ENCODE data around the gene MEGF6. TPM values are rescaled to one million over a fixed set of nuclear protein-coding genes. Genes with fewer than 3 reads are reported as not detected.

Gene MEGF6
- total and polyA plus RNA-seq, 4 donors: 53.7 to 332 (median 157) TPM

DNA sequence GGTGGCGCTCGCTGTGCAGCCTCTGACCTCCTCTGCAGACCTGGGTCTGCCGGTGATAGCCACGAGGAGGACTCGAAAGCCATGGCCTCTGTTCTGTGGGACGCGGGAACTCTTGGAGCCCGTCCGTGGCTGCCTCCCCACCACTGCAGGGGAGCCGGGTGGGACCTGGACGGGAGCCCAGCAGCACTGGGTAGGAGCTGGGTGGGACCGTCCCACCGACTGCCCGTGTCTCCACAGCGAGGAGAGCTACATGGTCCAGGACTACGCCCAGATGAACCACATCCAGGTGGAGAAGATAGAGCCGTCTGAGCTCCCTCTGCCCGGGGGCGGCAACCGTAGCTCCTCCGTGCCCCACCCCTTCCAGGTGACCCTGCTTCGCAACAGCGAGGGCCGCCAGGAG is 133.1 kb downstream of the MEGF6 start:
- Histone ChIP-seq H3K27me3 (ENCODE audit: control insufficient read depth in 1 of 2, insufficient read depth in 2 of 2, low read length in 1 of 2) (no peaks in the 10 kb centered on the region), H3K36me3 (ENCODE audit: control insufficient read depth in 1 of 2, insufficient read depth in 2 of 2, low read length in 1 of 2) (no peaks in the 10 kb centered on the region), H3K9me3 (ENCODE audit: control insufficient read depth, low read length) (no peaks in the 10 kb centered on the region), H3K4me3 (ENCODE audit: low read length in 2 of 2) (no peak overlapping the region), H3K4me1 (ENCODE audit: control insufficient read depth in 1 of 2, insufficient read depth in 2 of 2, low read length in 2 of 2) (no peaks in the 10 kb centered on the region), H3K27ac (ENCODE audit: low read depth in 1 of 2, low read length in 2 of 2) (no peak overlapping the region)
- DNase-seq (no peak), ATAC-seq (ENCODE audit: low FRiP score) (no peak)
- WGBS, 2 donors: 60 to 68% methylated on average over 23 to 24 of the region's 24 CpGs
- intact Hi-C loops (cut with DNase I): no loop called here

DNA sequence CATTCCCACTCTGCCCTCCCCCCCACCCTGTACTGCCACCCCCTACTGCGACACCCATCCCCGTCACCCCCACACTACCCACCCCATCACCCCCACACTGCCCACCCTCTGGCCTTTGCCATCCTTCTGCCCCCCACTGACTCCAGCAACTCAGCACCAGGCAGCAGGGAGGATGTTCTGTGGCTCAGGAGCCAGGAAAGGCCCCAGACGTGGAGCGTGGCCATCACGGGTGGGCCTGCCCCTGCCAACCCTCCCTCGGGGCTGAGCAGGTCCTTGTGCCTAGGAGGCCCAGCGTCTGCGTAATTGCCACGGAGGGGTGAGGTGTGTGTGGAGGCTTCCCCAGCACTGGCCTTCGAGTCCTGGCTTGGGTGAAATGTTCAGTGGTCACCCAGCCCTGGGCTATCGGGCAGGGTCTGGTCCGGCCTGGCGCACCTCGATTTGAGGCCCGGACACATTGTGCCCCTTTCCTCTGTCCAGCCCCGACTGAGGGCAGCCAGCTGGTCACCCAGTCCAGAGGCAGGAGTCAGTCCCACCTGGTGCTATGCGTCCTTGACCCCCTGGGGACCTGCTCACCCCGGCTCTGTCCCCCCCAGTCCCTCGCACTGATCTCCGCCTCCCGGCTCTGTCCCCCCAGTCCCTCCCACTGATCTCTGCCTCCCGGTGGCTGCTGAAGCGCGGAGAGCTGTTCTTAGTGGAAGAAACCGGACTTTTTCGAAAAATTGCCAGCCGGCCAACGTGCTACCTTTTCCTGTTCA is 133.9 kb downstream of the MEGF6 start:
- 34 to 40% methylated on average over 27 to 28 of the region's 28 CpGs for WGBS, 2 donors
- H3K27me3 ChIP-seq (ENCODE audit: control insufficient read depth in 1 of 2, insufficient read depth in 2 of 2, low read length in 1 of 2): no peaks in the 10 kb centered on the region

DNA sequence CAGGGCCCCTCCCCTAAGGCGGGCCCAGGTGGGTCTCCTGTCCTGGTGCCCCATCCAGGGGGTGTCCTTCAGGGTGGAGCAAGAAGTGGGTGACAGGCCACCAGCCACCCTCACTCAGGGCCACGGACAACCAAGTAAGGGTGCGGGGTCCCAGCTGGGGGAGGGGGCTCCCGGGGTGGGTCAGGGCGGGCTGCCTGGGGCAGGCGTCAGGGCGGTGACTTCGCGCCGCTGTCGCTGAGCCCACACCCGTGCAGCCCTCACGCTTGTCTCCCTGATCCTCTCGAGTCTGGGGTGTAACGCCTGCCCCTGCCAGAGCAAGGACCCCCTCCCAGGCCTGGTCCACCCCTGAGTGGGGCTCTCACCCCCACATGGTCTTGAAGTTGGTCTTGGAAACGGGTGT is 134.6 kb downstream of the MEGF6 start:
- no peaks in the 10 kb centered on the region for H3K9me3 ChIP-seq (ENCODE audit: control insufficient read depth, low read length)
- no peaks in the 10 kb centered on the region for H3K27me3 ChIP-seq (ENCODE audit: control insufficient read depth in 1 of 2, insufficient read depth in 2 of 2, low read length in 1 of 2)
- DNase-seq: no peak
- ATAC-seq (ENCODE audit: low FRiP score): no peak
- H3K27ac ChIP-seq (ENCODE audit: low read depth in 1 of 2, low read length in 2 of 2): no peak overlapping the region
- H3K36me3 ChIP-seq (ENCODE audit: control insufficient read depth in 1 of 2, insufficient read depth in 2 of 2, low read length in 1 of 2): no peaks in the 10 kb centered on the region
- no peaks in the 10 kb centered on the region for H3K4me1 ChIP-seq (ENCODE audit: control insufficient read depth in 1 of 2, insufficient read depth in 2 of 2, low read length in 2 of 2)
- H3K4me3 ChIP-seq (ENCODE audit: low read length in 2 of 2): no peak overlapping the region
- intact Hi-C loops (cut with DNase I): no loop called here
- 70 to 79% methylated on average over 14 to 16 of the region's 16 CpGs for WGBS, 2 donors

More for the DNA sequence above, 133.9 kb downstream of the MEGF6 start:
- no peaks in the 10 kb centered on the region for H3K36me3 ChIP-seq (ENCODE audit: control insufficient read depth in 1 of 2, insufficient read depth in 2 of 2, low read length in 1 of 2)
- no peak for ATAC-seq (ENCODE audit: low FRiP score)
- DNase-seq: no peak
- no peak overlapping the region for H3K4me3 ChIP-seq (ENCODE audit: low read length in 2 of 2)
- intact Hi-C loops (cut with DNase I): no loop called here
- no peaks in the 10 kb centered on the region for H3K4me1 ChIP-seq (ENCODE audit: control insufficient read depth in 1 of 2, insufficient read depth in 2 of 2, low read length in 2 of 2)
- H3K27ac ChIP-seq (ENCODE audit: low read depth in 1 of 2, low read length in 2 of 2): no peak overlapping the region
- no peaks in the 10 kb centered on the region for H3K9me3 ChIP-seq (ENCODE audit: control insufficient read depth, low read length)

DNA sequence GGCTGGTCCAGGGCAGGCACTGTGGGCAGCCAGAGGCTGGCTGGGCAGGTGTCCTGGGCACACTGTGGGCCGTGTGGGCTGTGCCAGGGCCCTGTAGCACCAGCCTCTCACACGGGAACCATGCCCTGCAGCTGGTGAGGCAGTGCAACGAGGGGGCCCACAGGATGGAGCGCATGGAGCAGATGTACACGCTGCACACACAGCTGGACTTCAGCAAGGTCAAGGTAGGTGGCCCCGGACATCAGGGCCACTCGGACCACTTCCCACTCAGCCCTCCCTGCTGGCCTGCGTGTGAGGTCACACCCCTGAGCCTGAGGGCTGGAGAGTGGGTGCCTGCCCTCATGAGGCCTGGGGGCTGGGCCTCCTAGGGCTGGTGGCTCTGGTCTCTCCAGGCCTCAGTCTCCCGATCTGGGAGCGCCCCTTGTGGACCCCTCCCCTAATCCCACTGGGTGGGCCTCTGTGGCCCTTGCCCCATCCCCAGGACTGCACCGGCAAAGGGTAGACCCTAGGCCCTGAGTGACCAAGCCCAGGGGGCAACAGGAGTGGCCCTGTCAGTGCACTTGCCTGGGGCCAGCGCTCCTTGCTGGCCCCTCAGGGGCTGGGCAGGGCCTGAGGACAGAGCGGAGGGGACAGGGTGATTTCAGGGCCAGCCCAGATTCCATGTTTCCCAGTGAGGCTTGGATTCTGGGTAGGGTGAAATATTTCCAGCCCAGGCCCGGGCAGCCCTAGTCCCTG is 135.3 kb downstream of the MEGF6 start:
- ATAC-seq (ENCODE audit: low FRiP score): no peak
- H3K27me3 ChIP-seq (ENCODE audit: control insufficient read depth in 1 of 2, insufficient read depth in 2 of 2, low read length in 1 of 2): no peaks in the 10 kb centered on the region

DNA sequence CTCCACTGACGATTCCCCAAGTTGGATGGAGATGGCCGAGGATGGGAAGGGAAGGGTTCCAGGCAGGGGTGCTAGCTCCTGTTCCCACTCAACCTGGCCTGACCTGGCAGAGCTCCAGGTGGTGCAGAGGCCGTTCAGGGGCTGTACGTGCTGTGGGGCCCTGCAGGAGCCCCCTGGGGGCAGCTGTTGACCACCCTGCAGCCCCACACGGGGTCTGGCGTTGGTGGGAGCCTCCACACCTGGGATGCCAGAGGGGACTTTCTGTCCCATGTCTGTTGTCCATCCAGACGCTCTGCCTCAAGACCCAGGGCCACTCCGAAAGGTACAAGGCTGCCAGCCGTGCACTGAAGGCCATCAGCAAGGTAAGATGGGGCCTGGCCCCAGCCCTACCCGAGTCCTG is 136.9 kb downstream of the MEGF6 start:
- intact Hi-C loops (cut with DNase I): no loop called here
- Histone ChIP-seq H3K27ac (ENCODE audit: low read depth in 1 of 2, low read length in 2 of 2) (no peak overlapping the region), H3K36me3 (ENCODE audit: control insufficient read depth in 1 of 2, insufficient read depth in 2 of 2, low read length in 1 of 2) (no peaks in the 10 kb centered on the region), H3K27me3 (ENCODE audit: control insufficient read depth in 1 of 2, insufficient read depth in 2 of 2, low read length in 1 of 2) (no peaks in the 10 kb centered on the region), H3K4me1 (ENCODE audit: control insufficient read depth in 1 of 2, insufficient read depth in 2 of 2, low read length in 2 of 2) (no peaks in the 10 kb centered on the region), H3K4me3 (ENCODE audit: low read length in 2 of 2) (no peak overlapping the region), H3K9me3 (ENCODE audit: control insufficient read depth, low read length) (no peaks in the 10 kb centered on the region)
- no peak for DNase-seq
- no peak for ATAC-seq (ENCODE audit: low FRiP score)
- WGBS, 2 donors: 48 to 52% methylated on average over 10 of the region's 10 CpGs

More for the DNA sequence above, 135.3 kb downstream of the MEGF6 start:
- no peaks in the 10 kb centered on the region for H3K9me3 ChIP-seq (ENCODE audit: control insufficient read depth, low read length)
- intact Hi-C loops (cut with DNase I): no loop called here
- no peak for DNase-seq
- H3K4me1 ChIP-seq (ENCODE audit: control insufficient read depth in 1 of 2, insufficient read depth in 2 of 2, low read length in 2 of 2): no peaks in the 10 kb centered on the region
- WGBS, 2 donors: 65 to 71% methylated on average over 14 of the region's 14 CpGs
- H3K36me3 ChIP-seq (ENCODE audit: control insufficient read depth in 1 of 2, insufficient read depth in 2 of 2, low read length in 1 of 2): no peaks in the 10 kb centered on the region
- H3K4me3 ChIP-seq (ENCODE audit: low read length in 2 of 2): no peak overlapping the region
- no peak overlapping the region for H3K27ac ChIP-seq (ENCODE audit: low read depth in 1 of 2, low read length in 2 of 2)

DNA sequence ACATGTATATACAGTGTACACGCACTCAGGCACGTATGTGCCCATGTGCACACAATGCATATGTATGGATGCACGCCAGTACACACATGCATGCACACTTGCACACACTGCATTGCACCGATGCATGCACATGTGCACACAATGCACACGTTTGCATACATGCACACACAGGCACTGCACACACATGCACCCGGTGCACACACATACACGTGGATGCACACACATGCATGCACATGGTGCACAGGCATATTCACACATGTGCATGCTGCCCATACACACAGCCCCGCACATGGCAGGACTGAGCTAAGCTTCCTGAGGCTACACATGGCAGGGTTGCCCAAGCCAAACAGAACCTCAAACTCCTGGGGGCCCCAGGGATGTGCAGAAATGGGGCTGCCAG is 137.3 kb downstream of the MEGF6 start:
- DNase-seq (no peak), ATAC-seq (ENCODE audit: low FRiP score) (no peak)
- H3K27me3 ChIP-seq (ENCODE audit: control insufficient read depth in 1 of 2, insufficient read depth in 2 of 2, low read length in 1 of 2): no peaks in the 10 kb centered on the region
- H3K4me1 ChIP-seq (ENCODE audit: control insufficient read depth in 1 of 2, insufficient read depth in 2 of 2, low read length in 2 of 2): no peaks in the 10 kb centered on the region
- WGBS, 2 donors: 82 to 84% methylated on average over 8 of the region's 8 CpGs
- H3K9me3 ChIP-seq (ENCODE audit: control insufficient read depth, low read length): no peaks in the 10 kb centered on the region
- H3K27ac ChIP-seq (ENCODE audit: low read depth in 1 of 2, low read length in 2 of 2): no peak overlapping the region
- intact Hi-C loops (cut with DNase I): no loop called here
- H3K4me3 ChIP-seq (ENCODE audit: low read length in 2 of 2): no peak overlapping the region
- H3K36me3 ChIP-seq (ENCODE audit: control insufficient read depth in 1 of 2, insufficient read depth in 2 of 2, low read length in 1 of 2): no peaks in the 10 kb centered on the region

DNA sequence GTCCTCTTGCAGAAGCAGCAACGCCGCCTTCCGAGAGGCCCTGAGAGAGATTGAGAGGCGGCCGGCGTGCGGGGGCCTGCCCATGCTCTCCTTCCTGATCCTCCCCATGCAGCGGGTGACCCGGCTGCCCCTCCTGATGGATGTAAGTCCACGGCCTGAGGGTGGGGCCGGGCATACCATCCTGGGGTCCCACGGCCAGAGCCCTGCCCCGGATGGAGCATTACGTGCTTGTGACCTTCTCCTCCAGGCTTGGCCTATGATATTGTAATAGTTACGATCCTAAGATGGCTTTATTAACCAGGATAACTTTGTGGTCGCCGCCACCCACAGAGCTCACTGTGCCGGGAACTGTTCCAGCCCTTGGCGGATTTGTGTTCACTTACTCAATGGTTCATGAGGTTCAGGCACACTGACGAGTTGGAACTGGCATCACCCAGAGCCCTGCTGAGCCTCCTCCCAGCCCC is 137.9 kb downstream of the MEGF6 start:
- ATAC-seq (ENCODE audit: low FRiP score) (no peak), DNase-seq (no peak)
- intact Hi-C loops (cut with DNase I): no loop called here
- H3K4me3 ChIP-seq (ENCODE audit: low read length in 2 of 2): no peak overlapping the region
- no peaks in the 10 kb centered on the region for H3K27me3 ChIP-seq (ENCODE audit: control insufficient read depth in 1 of 2, insufficient read depth in 2 of 2, low read length in 1 of 2)
- H3K9me3 ChIP-seq (ENCODE audit: control insufficient read depth, low read length): no peaks in the 10 kb centered on the region
- WGBS, 2 donors: 57 to 59% methylated on average over 20 of the region's 20 CpGs
- no peaks in the 10 kb centered on the region for H3K36me3 ChIP-seq (ENCODE audit: control insufficient read depth in 1 of 2, insufficient read depth in 2 of 2, low read length in 1 of 2)
- no peak overlapping the region for H3K27ac ChIP-seq (ENCODE audit: low read depth in 1 of 2, low read length in 2 of 2)
- no peaks in the 10 kb centered on the region for H3K4me1 ChIP-seq (ENCODE audit: control insufficient read depth in 1 of 2, insufficient read depth in 2 of 2, low read length in 2 of 2)

DNA sequence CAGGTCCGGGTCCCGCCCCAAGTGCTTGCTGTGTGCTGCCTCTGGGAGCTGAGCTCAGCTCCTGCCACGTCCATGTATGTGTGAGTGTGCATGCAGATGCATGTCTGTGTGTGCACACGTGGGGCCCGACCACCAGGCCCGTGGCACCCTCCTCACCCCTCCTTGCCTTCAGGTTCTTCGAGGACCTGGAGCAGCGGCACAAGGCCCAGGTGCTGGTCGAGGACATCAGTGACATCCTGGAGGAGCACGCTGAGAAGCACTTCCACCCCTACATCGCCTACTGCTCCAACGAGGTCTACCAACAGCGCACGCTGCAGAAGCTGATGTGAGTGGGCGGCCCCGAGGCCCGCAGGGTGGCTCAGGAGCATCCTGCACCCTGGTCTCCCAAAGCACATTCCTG is 138.4 kb downstream of the MEGF6 start:
- no peaks in the 10 kb centered on the region for H3K4me1 ChIP-seq (ENCODE audit: control insufficient read depth in 1 of 2, insufficient read depth in 2 of 2, low read length in 2 of 2)
- no peaks in the 10 kb centered on the region for H3K27me3 ChIP-seq (ENCODE audit: control insufficient read depth in 1 of 2, insufficient read depth in 2 of 2, low read length in 1 of 2)
- intact Hi-C loops (cut with DNase I): no loop called here
- ATAC-seq (ENCODE audit: low FRiP score) (no peak), DNase-seq (no peak)
- no peak overlapping the region for H3K27ac ChIP-seq (ENCODE audit: low read depth in 1 of 2, low read length in 2 of 2)
- H3K36me3 ChIP-seq (ENCODE audit: control insufficient read depth in 1 of 2, insufficient read depth in 2 of 2, low read length in 1 of 2): no peaks in the 10 kb centered on the region
- 83 to 84% methylated on average over 17 of the region's 17 CpGs for WGBS, 2 donors
- H3K9me3 ChIP-seq (ENCODE audit: control insufficient read depth, low read length): no peaks in the 10 kb centered on the region
- no peak overlapping the region for H3K4me3 ChIP-seq (ENCODE audit: low read length in 2 of 2)
